Activated CD4-positive, alpha-beta T cell treated with anti-CD3 and anti-CD28 coated beads for 24 hours (primary cell): ENCODE measurements around the gene TBCC.

Source experiments
- DNase-seq, 2 donors: peaks; one replicate each; pipeline ENCODE4 v3.0.0-alpha.2; 2020; ENCODE audit warnings: low read depth in 2 of 2

The TBCC gene

DNA sequence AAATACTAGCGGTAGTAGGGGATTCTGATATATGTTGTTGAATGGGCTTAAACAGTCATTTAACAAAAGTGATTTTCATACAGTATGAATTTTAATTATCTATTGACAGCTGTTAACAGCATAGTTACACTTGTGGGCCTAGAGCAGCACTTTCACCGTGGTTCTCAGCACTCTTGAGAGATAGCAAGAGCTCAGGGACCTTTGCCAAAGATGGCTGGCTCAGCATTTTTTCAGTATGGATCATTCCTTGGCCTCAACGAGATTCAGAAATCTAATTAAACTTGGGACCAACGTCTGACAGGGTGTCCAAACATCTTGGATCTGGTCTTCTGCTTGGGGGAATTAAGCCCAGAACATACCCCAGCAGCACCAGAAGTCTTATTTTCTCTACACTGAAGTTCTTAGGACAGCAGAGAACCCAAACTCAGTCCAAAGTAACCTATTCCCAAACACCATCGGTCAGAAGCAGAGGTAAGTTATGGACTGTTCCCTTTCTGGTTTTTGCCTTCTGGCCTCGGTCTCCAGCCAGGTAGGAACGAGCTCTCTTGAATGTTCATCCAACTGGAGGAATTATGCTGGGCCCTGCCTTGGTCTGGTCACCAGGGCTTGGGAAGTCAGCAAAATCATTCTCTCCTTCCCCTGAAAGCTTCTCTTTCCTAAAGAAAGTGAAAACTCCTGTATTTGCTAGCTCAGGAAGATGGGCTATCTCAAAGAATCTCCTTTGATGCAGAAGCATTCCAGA, 49.2 kb downstream of the TBCC start:
- DNase-seq = no peak

- DNase-seq = no peak
Observed at GRCh38 chr6:42694586-42694985, 51.3 kb downstream of the TBCC start.
